ENCODE results near the gene S100A1.
"Not testable (repeated sequence)": the region's sequence is repeated elsewhere in the genome, so short reads cannot be mapped to it uniquely, and the experiment has no call there.

Gene S100A1

DNA sequence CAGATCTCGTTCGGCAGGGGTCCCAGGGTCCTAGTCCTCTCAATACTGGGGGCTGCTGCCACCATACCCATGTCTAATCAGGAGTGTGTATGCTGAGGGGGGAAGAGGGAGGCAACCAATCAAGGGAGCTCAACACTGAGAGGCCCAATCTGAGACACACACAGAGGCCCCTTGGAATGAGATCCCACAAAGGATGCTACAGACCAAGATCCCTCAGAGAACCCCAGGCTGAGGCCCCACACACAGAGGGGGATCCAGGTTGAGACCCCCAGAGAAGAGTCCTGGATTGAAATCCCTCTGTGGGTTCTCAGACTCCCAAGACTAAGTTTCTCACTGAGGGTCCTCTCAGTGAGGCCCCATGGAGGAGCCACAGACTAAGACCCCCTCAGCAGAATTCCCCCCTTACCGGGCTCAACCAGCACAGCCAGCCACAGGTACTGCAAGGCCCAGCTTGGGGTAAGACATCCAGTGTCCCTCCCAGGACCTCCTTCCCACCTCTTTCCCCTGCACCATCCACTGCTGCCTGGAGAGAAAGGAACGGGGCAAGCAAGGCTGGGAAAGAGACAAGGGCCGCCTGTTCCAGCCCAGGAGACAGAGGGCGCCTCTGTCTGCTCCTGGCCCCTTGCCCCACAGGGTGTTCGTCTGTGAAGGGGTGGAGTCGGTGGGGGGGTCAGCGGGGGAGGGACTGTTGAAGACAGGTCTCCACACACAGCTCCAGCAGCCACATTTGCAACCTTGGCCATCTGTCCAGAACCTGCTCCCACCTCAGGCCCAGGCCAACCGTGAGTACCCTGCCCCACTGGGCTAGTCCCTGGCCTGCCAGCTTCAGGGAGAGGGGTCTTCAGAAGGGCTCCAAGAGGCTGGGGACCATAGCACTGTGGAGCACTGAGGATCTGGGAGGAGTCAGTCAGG lies at the start of gene S100A1:
S100A1 (plus strand) TSS at position 720 of the 912 bp plus-strand sequence. CDS start 2,088 bp downstream, outside the sequence.
- DNase-seq, result peak; percentile 15
- in situ Hi-C loops (cut with HindIII; ENCODE audit: low pct_ligation_motif_present, low pct_unique_long_range_greater_than_20kb, low sequenced_read_pairs), result no loop called here

DNA sequence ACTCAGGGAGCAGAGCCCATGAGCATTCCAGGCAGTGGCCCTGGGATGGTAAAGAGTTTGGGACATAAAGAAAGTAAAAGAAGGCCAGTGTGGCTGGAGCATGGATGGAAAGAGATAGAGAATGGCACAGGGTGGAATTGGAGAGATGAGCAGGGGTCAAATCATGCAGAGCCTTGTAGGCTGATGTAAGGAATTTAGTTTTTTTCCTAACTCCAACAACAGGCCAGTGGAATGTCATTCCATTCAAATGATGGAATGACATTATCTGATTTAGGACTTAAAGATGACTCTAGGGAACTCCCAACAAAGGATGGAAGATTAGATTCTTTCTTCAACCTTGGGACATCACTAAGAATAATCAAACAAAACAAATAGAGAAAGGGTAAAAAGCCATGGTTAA lies 49.7 kb upstream of the S100A1 start:
- peak; percentile 20 for DNase-seq
- in situ Hi-C loops (cut with HindIII; ENCODE audit: low pct_ligation_motif_present, low pct_unique_long_range_greater_than_20kb, low sequenced_read_pairs), result no loop called here

DNA sequence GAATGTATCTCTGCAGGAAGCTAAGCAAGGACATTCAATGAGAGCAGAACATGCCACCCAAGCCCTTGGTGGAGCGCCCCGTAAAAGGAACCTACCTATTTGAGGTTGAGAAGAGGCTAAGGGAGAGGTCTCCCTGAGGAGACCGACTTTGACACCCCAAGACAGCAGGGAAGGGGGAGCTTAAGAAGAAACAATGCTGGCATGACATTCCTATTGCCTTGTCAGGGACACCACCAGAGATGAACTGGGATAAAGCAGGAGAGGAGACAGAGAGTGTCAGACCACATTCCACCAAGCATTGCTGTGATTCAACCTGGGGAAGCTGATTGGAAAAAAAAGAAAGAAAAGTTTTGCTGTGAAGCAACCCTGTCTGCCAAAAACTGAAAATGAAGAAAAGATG lies 49.3 kb upstream of the S100A1 start:
- in situ Hi-C loops (cut with HindIII; ENCODE audit: low pct_ligation_motif_present, low pct_unique_long_range_greater_than_20kb, low sequenced_read_pairs), result no loop called here
- no peak for DNase-seq

DNA sequence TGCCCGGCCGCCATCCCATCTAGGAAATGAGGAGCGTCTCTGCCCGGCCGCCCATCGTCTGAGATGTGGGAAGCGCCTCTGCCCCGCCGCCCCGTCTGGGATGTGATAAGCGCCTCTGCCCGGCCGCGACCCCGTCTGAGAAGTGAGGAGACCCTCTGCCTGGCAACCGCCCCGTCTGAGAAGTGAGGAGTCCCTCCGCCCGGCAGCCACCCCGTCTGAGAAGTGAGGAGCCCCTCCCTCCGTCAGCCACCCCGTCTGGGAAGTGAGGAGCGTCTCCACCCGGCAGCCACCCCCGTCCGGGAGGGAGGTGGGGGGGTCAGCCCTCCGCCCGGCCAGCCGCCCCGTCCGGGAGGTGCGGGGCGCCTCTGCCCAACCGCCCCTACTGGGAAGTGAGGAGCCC lies 45.4 kb upstream of the S100A1 start:
- in situ Hi-C loops (cut with HindIII; ENCODE audit: low pct_ligation_motif_present, low pct_unique_long_range_greater_than_20kb, low sequenced_read_pairs); DNase-seq: not testable (repeated sequence)

DNA sequence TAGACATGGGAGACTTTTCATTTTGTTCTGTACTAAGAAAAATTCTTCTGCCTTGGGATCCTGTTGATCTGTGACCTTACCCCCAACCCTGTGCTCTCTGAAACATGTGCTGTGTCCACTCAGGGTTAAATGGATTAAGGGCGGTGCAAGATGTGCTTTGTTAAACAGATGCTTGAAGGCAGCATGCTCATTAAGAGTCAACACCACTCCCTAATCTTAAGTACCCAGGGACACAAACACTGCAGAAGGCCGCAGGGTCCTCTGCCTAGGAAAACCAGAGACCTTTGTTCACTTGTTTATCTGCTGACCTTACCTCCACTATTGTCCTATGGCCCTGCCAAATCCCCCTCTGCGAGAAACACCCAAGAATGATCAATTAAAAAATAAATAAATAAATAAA lies 44.7 kb upstream of the S100A1 start:
- in situ Hi-C loops (cut with HindIII; ENCODE audit: low pct_ligation_motif_present, low pct_unique_long_range_greater_than_20kb, low sequenced_read_pairs); DNase-seq: not testable (repeated sequence)

DNA sequence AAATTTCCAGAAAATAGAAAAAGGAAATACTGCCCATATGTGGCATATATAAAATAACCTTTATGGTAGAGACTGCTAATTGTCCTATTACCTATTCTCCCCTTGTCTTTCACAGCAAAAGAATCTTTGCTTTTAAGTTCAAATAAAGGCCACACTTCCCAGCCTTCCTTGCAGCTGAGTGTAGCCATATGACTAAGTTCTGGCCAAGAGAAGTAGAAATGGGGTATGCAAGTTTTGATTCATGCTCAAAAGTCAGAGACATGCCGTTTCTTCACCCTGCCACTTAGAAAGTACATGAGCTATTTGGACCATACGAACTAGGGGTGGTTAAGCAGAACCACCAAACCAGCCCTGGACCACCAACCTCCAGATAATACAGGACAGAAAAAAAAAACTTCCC lies 44.3 kb upstream of the S100A1 start:
- in situ Hi-C loops (cut with HindIII; ENCODE audit: low pct_ligation_motif_present, low pct_unique_long_range_greater_than_20kb, low sequenced_read_pairs), result no loop called here
- DNase-seq, result no peak

DNA sequence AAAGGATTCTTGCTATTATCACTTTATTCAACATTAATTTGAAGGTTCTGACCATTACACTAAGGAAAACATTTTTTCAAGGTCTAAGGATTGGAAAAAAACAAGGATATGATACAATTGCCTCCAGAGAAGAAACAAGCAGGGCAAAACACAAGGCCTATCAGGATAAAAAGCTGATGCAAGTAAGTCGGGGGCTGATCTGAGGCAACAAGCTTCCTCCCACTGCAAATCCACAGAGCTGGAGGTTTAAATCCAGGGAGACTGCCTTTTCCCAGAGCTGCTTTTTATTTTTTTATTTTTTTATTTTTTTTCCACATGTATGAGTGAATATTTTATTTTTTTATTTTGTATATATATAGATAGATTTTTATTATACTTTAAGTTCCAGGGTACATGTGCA lies 43.2 kb upstream of the S100A1 start:
- DNase-seq, result no peak
- in situ Hi-C loops (cut with HindIII; ENCODE audit: low pct_ligation_motif_present, low pct_unique_long_range_greater_than_20kb, low sequenced_read_pairs), result no loop called here

DNA sequence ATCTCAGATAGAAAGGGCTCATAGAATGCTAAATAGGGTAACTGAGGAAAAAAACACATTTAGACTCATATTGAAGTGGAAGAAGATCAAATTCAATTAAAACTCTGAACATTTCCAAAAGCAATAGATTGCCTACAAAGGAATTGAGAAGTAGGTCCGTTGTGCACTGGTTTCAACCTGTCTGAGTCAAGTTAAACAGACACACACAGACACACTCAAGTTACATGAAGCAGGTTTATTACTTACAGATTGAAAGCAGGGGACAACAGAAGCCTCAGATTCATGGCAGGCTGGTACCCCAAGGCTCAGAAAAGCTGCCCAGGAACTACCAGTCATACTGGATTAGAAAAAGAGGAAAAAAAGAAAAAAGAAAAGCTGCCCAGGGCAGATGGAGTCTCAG lies 41.9 kb upstream of the S100A1 start:
- no peak for DNase-seq
- in situ Hi-C loops (cut with HindIII; ENCODE audit: low pct_ligation_motif_present, low pct_unique_long_range_greater_than_20kb, low sequenced_read_pairs), result no loop called here

DNA sequence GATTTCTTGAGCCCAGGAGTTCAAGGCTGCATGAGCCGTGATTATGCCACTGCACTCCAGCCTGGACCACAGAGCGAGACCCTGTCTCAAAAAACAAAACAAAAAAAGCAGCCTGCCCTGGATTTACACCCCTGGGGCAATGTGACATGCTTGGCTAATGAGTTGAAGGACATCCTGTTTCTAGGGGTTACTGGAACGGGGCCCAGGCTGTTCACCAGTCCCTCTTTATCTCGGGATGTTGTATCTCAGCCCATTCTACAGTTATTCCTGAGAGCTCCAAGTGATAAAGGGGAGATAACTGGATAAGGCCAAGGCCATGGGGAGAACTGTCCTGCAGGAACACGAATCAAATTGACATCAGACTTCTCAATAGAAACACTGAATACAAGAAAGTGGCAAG lies 40.9 kb upstream of the S100A1 start:
- in situ Hi-C loops (cut with HindIII; ENCODE audit: low pct_ligation_motif_present, low pct_unique_long_range_greater_than_20kb, low sequenced_read_pairs), result no loop called here
- no peak for DNase-seq

DNA sequence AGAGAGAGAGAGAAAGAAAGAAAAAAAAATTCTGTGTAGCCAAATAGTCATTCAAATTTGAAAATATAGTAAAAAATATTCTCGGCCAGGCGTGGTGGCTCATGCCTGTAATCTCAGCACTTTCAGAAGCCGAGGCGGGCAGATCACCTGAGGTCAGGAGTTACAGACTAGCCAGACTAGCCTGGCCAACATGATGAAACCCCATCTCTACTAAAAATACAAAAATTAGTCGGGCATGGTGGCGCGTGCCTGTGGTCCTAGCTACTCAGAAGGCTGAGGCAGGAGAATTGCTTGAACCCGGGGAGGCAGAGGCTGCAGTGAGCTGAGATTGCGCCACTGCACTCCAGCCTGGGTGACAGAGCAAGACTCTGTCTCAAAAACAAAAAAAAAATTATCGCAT lies 40.2 kb upstream of the S100A1 start:
- in situ Hi-C loops (cut with HindIII; ENCODE audit: low pct_ligation_motif_present, low pct_unique_long_range_greater_than_20kb, low sequenced_read_pairs); DNase-seq: not testable (repeated sequence)

DNA sequence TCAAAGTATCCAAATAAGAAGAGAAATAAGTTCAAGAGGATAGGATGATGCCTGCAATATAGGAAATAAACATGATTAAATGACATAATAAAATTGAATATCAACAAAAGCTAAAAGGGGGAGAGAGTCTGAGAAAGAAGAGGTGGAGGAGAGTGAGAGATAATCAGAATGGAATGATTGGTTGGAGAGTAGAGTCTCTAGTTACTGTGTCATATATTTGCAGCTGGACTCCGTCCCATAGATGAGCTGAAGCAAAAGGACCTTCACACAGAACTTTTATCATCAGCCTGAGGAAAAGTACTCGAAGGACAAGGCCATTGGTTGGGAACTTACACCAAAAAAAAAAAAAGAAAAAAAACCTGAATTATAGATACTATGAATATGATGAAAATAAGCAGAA lies 39.8 kb upstream of the S100A1 start:
- in situ Hi-C loops (cut with HindIII; ENCODE audit: low pct_ligation_motif_present, low pct_unique_long_range_greater_than_20kb, low sequenced_read_pairs), result no loop called here
- DNase-seq, result no peak

DNA sequence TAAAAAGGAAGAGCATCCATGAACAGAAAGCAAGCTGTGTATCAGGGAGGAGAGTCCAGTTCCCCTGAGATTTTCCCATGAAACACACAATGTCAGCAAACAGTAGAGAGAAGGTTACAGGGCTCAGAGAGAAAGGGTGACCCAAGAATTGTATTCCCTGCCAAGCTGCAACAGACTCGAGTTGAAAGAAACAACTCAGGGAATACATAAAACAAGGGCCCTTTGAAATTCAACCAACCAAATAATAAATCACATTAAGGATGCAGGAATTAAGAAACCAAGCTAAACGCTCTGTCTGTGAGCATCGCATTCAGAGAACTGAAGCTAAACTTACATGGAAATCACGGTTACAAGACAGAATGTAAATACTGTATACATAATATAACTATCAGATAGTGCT lies 35.5 kb upstream of the S100A1 start:
- in situ Hi-C loops (cut with HindIII; ENCODE audit: low pct_ligation_motif_present, low pct_unique_long_range_greater_than_20kb, low sequenced_read_pairs), result no loop called here
- no peak for DNase-seq

DNA sequence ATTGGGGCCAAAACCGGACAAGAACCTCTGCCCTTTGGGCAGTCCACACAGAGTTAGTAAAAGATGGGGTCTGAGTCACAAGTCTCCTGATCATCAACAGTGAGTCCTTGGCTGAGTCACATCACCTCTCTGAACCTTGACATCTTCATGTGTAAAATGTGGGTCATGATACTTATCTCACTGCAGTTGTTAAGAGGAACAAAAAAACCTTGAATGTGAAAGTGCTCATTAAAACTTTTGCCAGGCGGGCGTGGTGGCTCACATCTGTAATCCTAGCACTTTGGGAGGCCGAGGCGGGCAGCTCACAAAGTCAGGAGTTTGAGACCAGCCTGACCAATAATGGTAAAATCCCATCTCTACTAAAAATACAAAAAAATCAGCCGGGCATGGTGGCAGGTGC lies 31.0 kb upstream of the S100A1 start:
- peak; percentile 64 for DNase-seq
- in situ Hi-C loops (cut with HindIII; ENCODE audit: low pct_ligation_motif_present, low pct_unique_long_range_greater_than_20kb, low sequenced_read_pairs), result no loop called here

DNA sequence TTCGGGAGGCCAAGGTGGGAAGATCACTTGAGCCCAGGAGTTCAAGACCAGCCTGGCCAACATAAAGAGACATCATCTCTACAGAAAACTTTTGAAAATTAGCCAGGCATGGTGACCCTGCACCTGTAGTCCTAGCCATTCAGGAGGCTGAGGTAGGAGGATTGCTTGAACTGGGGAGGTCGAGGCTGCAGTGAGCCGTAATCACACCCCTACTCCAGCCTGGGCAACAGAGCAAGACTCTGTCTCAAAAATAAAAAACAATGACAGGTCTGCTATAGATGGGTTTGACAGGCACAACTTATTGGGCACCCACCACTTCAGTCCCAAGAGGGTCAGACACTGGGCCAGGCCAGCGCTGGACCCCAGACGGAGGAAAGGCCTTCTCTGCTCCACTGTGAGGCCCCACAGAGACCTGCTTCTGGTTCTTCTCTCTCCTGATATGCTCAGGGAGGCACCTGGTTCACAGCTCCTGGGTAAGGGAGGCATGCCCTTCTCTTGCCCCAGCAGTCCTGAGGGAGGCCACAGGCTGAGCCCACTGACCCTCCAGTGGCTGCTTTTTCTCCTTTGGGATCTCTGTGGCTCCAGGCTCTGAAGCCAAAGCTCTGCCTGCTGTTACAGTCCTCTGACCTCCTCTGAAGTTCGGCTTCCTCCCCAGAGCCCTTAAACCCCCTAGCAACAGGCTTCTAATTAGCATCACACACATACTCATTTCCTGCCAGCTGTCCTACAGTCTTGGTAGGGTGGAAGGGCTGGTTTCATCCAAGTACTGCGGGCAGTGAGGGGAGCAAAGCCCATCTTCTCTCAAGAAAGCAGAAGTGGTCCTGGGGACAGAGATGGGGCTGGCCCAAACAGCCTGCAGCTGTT lies 29.7 kb upstream of the S100A1 start:
- DNase-seq, result no peak
- in situ Hi-C loops (cut with HindIII; ENCODE audit: low pct_ligation_motif_present, low pct_unique_long_range_greater_than_20kb, low sequenced_read_pairs), result no loop called here

DNA sequence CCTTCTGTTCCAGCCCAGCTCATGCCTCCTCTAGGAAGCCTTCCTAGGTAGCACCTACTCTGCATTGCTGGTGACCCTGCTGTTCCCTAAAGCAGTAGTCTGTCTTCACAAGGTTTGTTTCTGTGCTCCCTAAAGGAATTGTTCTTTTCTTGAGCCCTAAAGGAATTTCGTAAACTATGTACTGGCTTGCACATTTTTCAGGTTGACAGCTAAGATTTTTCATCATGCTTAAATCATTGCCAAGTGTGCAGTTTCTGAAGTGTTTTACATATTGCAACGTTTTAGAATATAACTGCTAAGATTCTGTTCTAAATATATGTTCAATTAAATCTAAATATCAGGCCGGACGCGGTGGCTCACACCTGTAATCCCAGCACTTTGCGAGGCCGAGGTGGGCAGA lies 28.4 kb upstream of the S100A1 start:
- DNase-seq, result no peak
- in situ Hi-C loops (cut with HindIII; ENCODE audit: low pct_ligation_motif_present, low pct_unique_long_range_greater_than_20kb, low sequenced_read_pairs), result no loop called here

DNA sequence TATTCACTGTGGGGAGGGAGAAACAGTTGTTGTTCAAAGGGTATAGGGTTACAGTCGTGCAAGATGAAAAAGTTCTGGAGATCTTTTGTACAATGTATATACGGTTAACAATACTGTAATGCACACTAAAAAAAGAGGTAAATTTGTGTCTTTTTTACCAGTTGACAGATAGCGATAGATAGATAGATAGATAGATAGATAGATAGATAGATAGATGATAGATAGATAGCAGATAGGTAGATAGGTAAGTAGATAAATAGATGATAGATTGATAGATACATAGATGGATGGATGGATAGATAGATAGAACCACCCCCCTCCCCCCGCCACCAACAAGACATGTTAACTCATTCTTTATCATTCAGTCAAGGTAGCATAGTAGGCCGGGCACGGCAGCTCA lies 25.5 kb upstream of the S100A1 start:
- in situ Hi-C loops (cut with HindIII; ENCODE audit: low pct_ligation_motif_present, low pct_unique_long_range_greater_than_20kb, low sequenced_read_pairs), result no loop called here
- no peak for DNase-seq

DNA sequence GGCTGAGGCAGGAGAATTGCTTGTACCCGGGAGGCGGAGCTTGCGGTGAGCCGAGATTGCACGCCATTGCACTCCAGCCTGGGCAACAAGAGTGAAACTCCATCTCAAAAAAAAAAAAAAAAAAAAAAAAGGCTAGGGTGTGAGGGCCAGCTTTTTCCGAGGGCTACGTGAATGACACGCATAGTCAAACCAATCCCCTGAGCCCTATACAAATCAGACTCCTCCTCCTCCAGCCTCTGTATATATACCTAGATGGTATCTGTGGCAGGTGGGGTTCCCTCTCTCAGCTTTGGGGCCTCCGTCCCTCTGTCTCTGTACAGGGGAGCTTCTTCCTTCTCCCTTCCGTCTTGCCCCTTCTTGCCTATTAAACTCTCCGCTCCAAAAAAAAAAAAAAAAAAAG lies 22.0 kb upstream of the S100A1 start:
- in situ Hi-C loops (cut with HindIII; ENCODE audit: low pct_ligation_motif_present, low pct_unique_long_range_greater_than_20kb, low sequenced_read_pairs), result no loop called here
- no peak for DNase-seq

DNA sequence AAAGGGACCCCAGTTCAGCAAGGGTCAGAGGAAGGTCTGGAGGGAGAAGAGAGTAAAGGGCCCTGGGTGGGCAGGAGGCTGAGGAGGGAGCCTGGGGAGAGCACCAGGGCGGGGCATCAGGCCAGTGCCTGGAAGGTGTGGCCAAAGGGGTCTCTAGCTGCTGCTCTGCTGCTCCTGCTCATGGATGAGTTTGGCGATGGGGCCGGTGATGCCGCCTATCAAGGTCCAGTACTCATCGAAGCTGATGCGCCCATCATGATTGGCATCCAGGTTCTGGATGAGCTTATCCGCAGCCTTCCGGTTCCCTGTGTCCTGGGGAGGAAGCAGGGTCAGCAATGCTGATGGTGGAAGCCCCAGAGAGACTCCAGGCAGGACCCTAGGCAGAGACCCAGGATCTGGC lies 20.9 kb upstream of the S100A1 start:
- DNase-seq, result no peak
- in situ Hi-C loops (cut with HindIII; ENCODE audit: low pct_ligation_motif_present, low pct_unique_long_range_greater_than_20kb, low sequenced_read_pairs), result no loop called here

DNA sequence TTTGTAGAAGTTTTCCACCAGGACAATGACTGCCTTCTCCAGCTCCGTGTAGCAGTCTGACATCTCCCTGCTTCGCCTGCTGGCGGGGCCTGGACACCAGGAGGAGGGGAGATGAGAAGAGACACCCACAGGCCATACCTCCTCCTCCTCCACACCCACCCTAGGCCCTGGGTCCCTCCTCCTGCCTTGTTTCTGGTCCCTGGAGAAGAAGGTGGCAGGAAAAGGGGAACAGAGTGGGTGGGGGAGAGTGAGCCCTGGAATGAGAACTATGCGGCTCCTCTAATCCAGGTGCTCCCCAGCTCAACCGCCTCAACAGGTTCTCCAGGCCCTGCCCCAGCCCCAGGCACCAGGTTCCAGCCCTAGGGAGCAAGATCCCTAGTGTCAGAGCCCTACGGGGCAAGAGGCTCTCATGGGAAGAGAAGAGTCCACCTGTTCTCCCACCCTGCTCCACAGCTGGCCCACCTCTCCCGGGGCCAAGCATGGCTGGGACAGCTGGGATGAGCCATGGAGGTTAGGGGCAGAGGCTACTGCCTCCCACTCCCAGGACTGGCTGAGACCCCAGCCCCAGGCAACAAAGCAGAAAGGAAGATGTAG lies 20.0 kb upstream of the S100A1 start:
- no peak for DNase-seq
- in situ Hi-C loops (cut with HindIII; ENCODE audit: low pct_ligation_motif_present, low pct_unique_long_range_greater_than_20kb, low sequenced_read_pairs), result no loop called here

Data from ACHN (cell line).